Measurements from ENCODE around the gene ATG4B.

The ATG4B gene

GRCh38 chr2:241706537-241706936 lies 69.0 kb downstream of the ATG4B start:
- no peak for TF ChIP-seq CTCF (IDR thresholded peaks at IDR 0.05; ENCODE audit: control insufficient read depth, extremely low read depth, insufficient read depth)
- H3K4me3 ChIP-seq (ENCODE audit: low read depth, low read length) = no peak overlapping the region
- no peak for DNase-seq (ENCODE audit: low read depth)

GRCh38 chr2:241708879-241709278 lies 71.4 kb downstream of the ATG4B start:
- DNase-seq (ENCODE audit: low read depth) = no peak
- H3K4me3 ChIP-seq (ENCODE audit: low read depth, low read length) = no peak overlapping the region
- no peak for TF ChIP-seq CTCF (IDR thresholded peaks at IDR 0.05; ENCODE audit: control insufficient read depth, extremely low read depth, insufficient read depth)

GRCh38 chr2:241719093-241719492 lies 81.6 kb downstream of the ATG4B start:
- no peak overlapping the region for H3K4me3 ChIP-seq (ENCODE audit: low read depth, low read length)
- no peak for TF ChIP-seq CTCF (IDR thresholded peaks at IDR 0.05; ENCODE audit: control insufficient read depth, extremely low read depth, insufficient read depth)
- no peak for DNase-seq (ENCODE audit: low read depth)

GRCh38 chr2:241720099-241720498 lies 82.6 kb downstream of the ATG4B start:
- no peak for DNase-seq (ENCODE audit: low read depth)
- no peak overlapping the region for H3K4me3 ChIP-seq (ENCODE audit: low read depth, low read length)
- TF ChIP-seq CTCF (IDR thresholded peaks at IDR 0.05; ENCODE audit: control insufficient read depth, extremely low read depth, insufficient read depth) = no peak

GRCh38 chr2:241720560-241720959 lies 83.1 kb downstream of the ATG4B start:
- H3K4me3 ChIP-seq (ENCODE audit: low read depth, low read length) = no peak overlapping the region
- DNase-seq (ENCODE audit: low read depth) = no peak
- TF ChIP-seq CTCF (IDR thresholded peaks at IDR 0.05; ENCODE audit: control insufficient read depth, extremely low read depth, insufficient read depth) = no peak

DNA sequence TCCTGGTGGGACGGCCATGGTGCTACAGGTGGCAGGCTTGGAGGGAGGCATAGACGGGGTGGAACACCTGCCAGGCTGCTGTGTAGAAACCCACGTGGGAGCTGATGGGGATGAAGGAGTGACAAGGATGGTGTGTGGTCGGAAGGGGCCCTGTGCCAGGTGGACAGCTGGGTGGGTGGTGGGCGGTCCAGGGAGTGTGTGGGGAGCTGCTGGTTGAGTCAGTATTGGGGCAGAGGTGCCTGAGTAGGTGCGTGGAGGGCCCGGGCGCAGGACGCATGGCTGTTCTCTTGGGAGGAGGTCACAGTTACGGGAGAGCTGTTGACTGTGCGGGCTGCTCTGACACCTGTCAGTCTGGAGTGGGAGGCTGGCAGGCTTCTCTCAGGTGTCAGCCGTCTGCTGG lies 84.4 kb downstream of the ATG4B start:
- no peak for TF ChIP-seq CTCF (IDR thresholded peaks at IDR 0.05; ENCODE audit: control insufficient read depth, extremely low read depth, insufficient read depth)
- no peak overlapping the region for H3K4me3 ChIP-seq (ENCODE audit: low read depth, low read length)
- DNase-seq (ENCODE audit: low read depth) = no peak

GRCh38 chr2:241722896-241723454 lies 85.5 kb downstream of the ATG4B start:
- H3K4me3 ChIP-seq (ENCODE audit: low read depth, low read length) = no peak overlapping the region
- no peak for TF ChIP-seq CTCF (IDR thresholded peaks at IDR 0.05; ENCODE audit: control insufficient read depth, extremely low read depth, insufficient read depth)
- no peak for DNase-seq (ENCODE audit: low read depth)

Data from LNCaP clone FGC (cell line).